ENCODE results near the gene PTPRM.

PTPRM gene

DNA sequence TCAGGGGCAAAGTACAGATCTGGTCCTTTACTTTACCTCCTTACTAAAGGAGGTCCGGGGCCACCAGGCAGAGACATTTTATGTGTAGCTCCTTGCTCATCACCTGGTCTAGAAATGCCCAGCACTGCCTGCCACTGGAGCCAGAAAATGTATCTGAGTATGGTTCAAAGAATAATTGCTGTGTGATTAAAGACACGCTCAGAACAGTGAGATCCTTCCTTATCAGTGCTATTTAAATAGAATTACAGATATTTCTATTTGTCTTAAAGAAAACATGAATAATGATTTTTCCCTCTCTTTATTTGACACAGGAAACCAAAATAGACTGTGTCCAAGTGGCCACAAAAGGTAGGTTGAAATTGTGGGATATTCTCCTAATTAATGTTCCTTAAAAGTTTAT is 547.4 kb downstream of the PTPRM start:
- no peaks in the 10 kb centered on the region for H3K36me3 ChIP-seq (ENCODE audit: low read length)
- no peak overlapping the region for H3K4me2 ChIP-seq (ENCODE audit: low read depth, low read length, poor library complexity, severe bottlenecking)
- H3K27ac ChIP-seq (ENCODE audit: low read depth, low read length), result no peak overlapping the region
- no peaks in the 10 kb centered on the region for H3K9me3 ChIP-seq (ENCODE audit: insufficient read depth, low read length)
- no peaks in the 10 kb centered on the region for H3K79me2 ChIP-seq (ENCODE audit: insufficient read depth, low read length)
- no peak overlapping the region for H3K9ac ChIP-seq (ENCODE audit: low read length)
- no peak overlapping the region for H2AFZ ChIP-seq (ENCODE audit: low read depth, low read length, severe bottlenecking)
- no peak for TF ChIP-seq EZH2phosphoT487 (conservative IDR thresholded peaks at IDR 0.05; ENCODE audit: low read length)
- TF ChIP-seq, protein P1, sequence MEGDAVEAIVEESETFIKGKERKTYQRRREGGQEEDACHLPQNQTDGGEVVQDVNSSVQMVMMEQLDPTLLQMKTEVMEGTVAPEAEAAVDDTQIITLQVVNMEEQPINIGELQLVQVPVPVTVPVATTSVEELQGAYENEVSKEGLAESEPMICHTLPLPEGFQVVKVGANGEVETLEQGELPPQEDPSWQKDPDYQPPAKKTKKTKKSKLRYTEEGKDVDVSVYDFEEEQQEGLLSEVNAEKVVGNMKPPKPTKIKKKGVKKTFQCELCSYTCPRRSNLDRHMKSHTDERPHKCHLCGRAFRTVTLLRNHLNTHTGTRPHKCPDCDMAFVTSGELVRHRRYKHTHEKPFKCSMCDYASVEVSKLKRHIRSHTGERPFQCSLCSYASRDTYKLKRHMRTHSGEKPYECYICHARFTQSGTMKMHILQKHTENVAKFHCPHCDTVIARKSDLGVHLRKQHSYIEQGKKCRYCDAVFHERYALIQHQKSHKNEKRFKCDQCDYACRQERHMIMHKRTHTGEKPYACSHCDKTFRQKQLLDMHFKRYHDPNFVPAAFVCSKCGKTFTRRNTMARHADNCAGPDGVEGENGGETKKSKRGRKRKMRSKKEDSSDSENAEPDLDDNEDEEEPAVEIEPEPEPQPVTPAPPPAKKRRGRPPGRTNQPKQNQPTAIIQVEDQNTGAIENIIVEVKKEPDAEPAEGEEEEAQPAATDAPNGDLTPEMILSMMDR (IDR thresholded peaks at IDR 0.05; ENCODE audit: insufficient read depth, low read length, poor library complexity, severe bottlenecking), result no peak
- no peaks in the 10 kb centered on the region for H3K9me2 ChIP-seq (replicated peaks; ENCODE audit: insufficient read depth, low read length)
- no peak overlapping the region for H3K4me3 ChIP-seq (ENCODE audit: insufficient read depth, low read length, poor library complexity, severe bottlenecking)
- H3K27me3 ChIP-seq (ENCODE audit: low read length), result no peaks in the 10 kb centered on the region
- H4K20me1 ChIP-seq (ENCODE audit: low read depth, low read length), result no peaks in the 10 kb centered on the region
- H3F3A ChIP-seq (ENCODE audit: insufficient read depth), result no peaks in the 10 kb centered on the region

GRCh38 chr18:8116341-8117005 is 549.4 kb downstream of the PTPRM start:
- Histone ChIP-seq H2AFZ (ENCODE audit: low read depth, low read length, severe bottlenecking) (no peak overlapping the region), H3K9me3 (ENCODE audit: insufficient read depth, low read length) (no peaks in the 10 kb centered on the region), H3K79me2 (ENCODE audit: insufficient read depth, low read length) (no peaks in the 10 kb centered on the region), H3K4me2 (ENCODE audit: low read depth, low read length, poor library complexity, severe bottlenecking) (no peak overlapping the region), H3K9ac (ENCODE audit: low read length) (no peak overlapping the region), H4K20me1 (ENCODE audit: low read depth, low read length) (no peaks in the 10 kb centered on the region), H3K4me3 (ENCODE audit: insufficient read depth, low read length, poor library complexity, severe bottlenecking) (no peak overlapping the region), H3F3A (ENCODE audit: insufficient read depth) (no peaks in the 10 kb centered on the region), H3K36me3 (ENCODE audit: low read length) (no peaks in the 10 kb centered on the region), H3K27me3 (ENCODE audit: low read length) (no peaks in the 10 kb centered on the region), H3K27ac (ENCODE audit: low read depth, low read length) (no peak overlapping the region), H3K9me2 (replicated peaks; ENCODE audit: insufficient read depth, low read length) (no peaks in the 10 kb centered on the region)
- TF ChIP-seq, protein P1 (IDR thresholded peaks at IDR 0.05; ENCODE audit: insufficient read depth, low read length, poor library complexity, severe bottlenecking), result no peak
- no peak for TF ChIP-seq EZH2phosphoT487 (conservative IDR thresholded peaks at IDR 0.05; ENCODE audit: low read length)

- Histone ChIP-seq H4K20me1 (ENCODE audit: low read depth, low read length) (no peaks in the 10 kb centered on the region), H3K4me3 (ENCODE audit: insufficient read depth, low read length, poor library complexity, severe bottlenecking) (no peak overlapping the region), H3K36me3 (ENCODE audit: low read length) (no peaks in the 10 kb centered on the region), H3F3A (ENCODE audit: insufficient read depth) (no peaks in the 10 kb centered on the region), H3K9me2 (replicated peaks; ENCODE audit: insufficient read depth, low read length) (no peaks in the 10 kb centered on the region), H3K9ac (ENCODE audit: low read length) (no peak overlapping the region), H2AFZ (ENCODE audit: low read depth, low read length, severe bottlenecking) (no peak overlapping the region), H3K4me2 (ENCODE audit: low read depth, low read length, poor library complexity, severe bottlenecking) (no peak overlapping the region), H3K27me3 (ENCODE audit: low read length) (no peaks in the 10 kb centered on the region), H3K9me3 (ENCODE audit: insufficient read depth, low read length) (no peaks in the 10 kb centered on the region), H3K79me2 (ENCODE audit: insufficient read depth, low read length) (no peaks in the 10 kb centered on the region), H3K27ac (ENCODE audit: low read depth, low read length) (no peak overlapping the region)
- no peak for TF ChIP-seq EZH2phosphoT487 (conservative IDR thresholded peaks at IDR 0.05; ENCODE audit: low read length)
- TF ChIP-seq, protein P1 (IDR thresholded peaks at IDR 0.05; ENCODE audit: insufficient read depth, low read length, poor library complexity, severe bottlenecking), result no peak
Observed at GRCh38 chr18:8117006-8117371, 549.9 kb downstream of the PTPRM start.

Data from SU-DHL-6 (cell line).